Left lung (tissue), 10 donors: ENCODE data around the gene FBXL7. TPM values are rescaled to one million over a fixed set of nuclear protein-coding genes. Genes with fewer than 3 reads are reported as not detected.

Source experiments
- ATAC-seq: fragments of 200-7000 bp; cut with Tn5 transposase; one replicate; pipeline ENCODE4 v1.9.1; 2020; ENCODE audit warnings: moderate library complexity
- DNase-seq, 4 donors: peaks; one replicate each; pipeline ENCODE4 v3.0.0-alpha.2; 2013 to 2020
- H3K27ac ChIP-seq, 2 donors: fragments of 200-600 bp; sonication (generic) in 1 of 2; one replicate each; pipeline versions ENCODE4 v1.5.0 to v1.8.0; 2020 to 2021
- H3K27me3 ChIP-seq, 2 donors: fragments of 200-600 bp; sonication (generic) in 1 of 2; one replicate each; pipeline versions ENCODE4 v1.5.0 to v1.8.0; 2020 to 2021
- H3K36me3 ChIP-seq, 2 donors: fragments of 200-600 bp; sonication (generic) in 1 of 2; one replicate each; pipeline versions ENCODE4 v1.5.0 to v1.8.0; 2020 to 2021
- H3K4me1 ChIP-seq, 2 donors: fragments of 200-600 bp; one replicate each; pipeline ENCODE4 v1.8.0; 2021
- H3K4me3 ChIP-seq, 2 donors: fragments of 200-600 bp; sonication (generic) in 1 of 2; one replicate each; pipeline versions ENCODE4 v1.5.0 to v1.8.0; 2020 to 2021; ENCODE audit warnings: mild to moderate bottlenecking in 1 of 2
- H3K9me3 ChIP-seq, 2 donors: fragments of 200-600 bp; sonication (generic) in 1 of 2; one replicate each; pipeline versions ENCODE4 v1.5.0 to v1.8.0; 2020 to 2021
- CTCF ChIP-seq, 2 donors: fragments of 200-600 bp; sonication (generic) in 1 of 2; IDR thresholded peaks; one replicate each; pipeline versions ENCODE4 v1.5.0 to v1.8.0; 2021; ENCODE audit warnings: antibody characterized with exemption in 2 of 2
- intact Hi-C, 2 donors: fragments of 100-400 bp; cut with DNase I; formaldehyde crosslinking; loops; one replicate each; pipeline versions ENCODE4 v1.11.2 to v1.14.2; 2022
- polyA plus RNA-seq, 6 donors: library from polyadenylated mRNA; unstranded; fragments of 120-200 nt; gene quantifications; one replicate each; pipeline ENCODE4 v1.2.1, GENCODE V29; 2013; ENCODE audit not compliant: insufficient read length in 6 of 6
- total RNA-seq, 2 donors: library from RNA; stranded (reverse); fragmentation: NEBNext Ultra II Directional; extraction: Animal tissue kit (Norgen Biotek cat#: 25700); gene quantifications; one replicate each; pipeline ENCODE4 v1.2.1, GENCODE V29; 2021
- donor health status: DM: no; HTN: yes; CAD: no.
- donor health status: DM: no; HTN: no; CAD: no.

The FBXL7 gene
- total and polyA plus RNA-seq, 8 donors = 12.0 to 32.4 (median 28.1) TPM

GRCh38 chr5:15727375-15727774 is 227.4 kb downstream of the FBXL7 start:
- no peak overlapping the region for H3K4me3 ChIP-seq
- ATAC-seq (no peak), DNase-seq (no peak)
- no peak for TF ChIP-seq CTCF (IDR thresholded peaks at IDR 0.05)
- H3K9me3 ChIP-seq = peaks cover 6 to 40% of the 10 kb centered on the region in 2 donors
- no peak overlapping the region for H3K27ac ChIP-seq
- no peaks in the 10 kb centered on the region for H3K36me3 ChIP-seq
- no peaks in the 10 kb centered on the region for H3K4me1 ChIP-seq
- intact Hi-C loops = no loop called here
- no peaks in the 10 kb centered on the region for H3K27me3 ChIP-seq

GRCh38 chr5:15728811-15729210 is 228.8 kb downstream of the FBXL7 start:
- TF ChIP-seq CTCF (IDR thresholded peaks at IDR 0.05) = no peak
- Histone ChIP-seq H3K27me3 (no peaks in the 10 kb centered on the region), H3K9me3 (peaks cover 6 to 40% of the 10 kb centered on the region in 2 donors), H3K27ac (no peak overlapping the region), H3K36me3 (no peaks in the 10 kb centered on the region), H3K4me1 (no peaks in the 10 kb centered on the region), H3K4me3 (no peak overlapping the region)
- no peak for ATAC-seq
- intact Hi-C loops = no loop called here
- no peak for DNase-seq

- DNase-seq (no peak), ATAC-seq (no peak)
- H3K9me3 ChIP-seq = peaks cover 6 to 23% of the 10 kb centered on the region in 2 donors
- H3K36me3 ChIP-seq = no peaks in the 10 kb centered on the region
- no peaks in the 10 kb centered on the region for H3K27me3 ChIP-seq
- no peak overlapping the region for H3K27ac ChIP-seq
- intact Hi-C loops = no loop called here
- no peak overlapping the region for H3K4me3 ChIP-seq
- no peak for TF ChIP-seq CTCF (IDR thresholded peaks at IDR 0.05)
- no peaks in the 10 kb centered on the region for H3K4me1 ChIP-seq
Observed at GRCh38 chr5:15731699-15732098, 231.7 kb downstream of the FBXL7 start.

- Histone ChIP-seq H3K4me3 (no peak overlapping the region), H3K36me3 (no peaks in the 10 kb centered on the region), H3K27ac (no peak overlapping the region), H3K4me1 (no peaks in the 10 kb centered on the region), H3K9me3 (no peaks in the 10 kb centered on the region), H3K27me3 (no peaks in the 10 kb centered on the region)
- ATAC-seq = no peak
- no peak for DNase-seq
- intact Hi-C loops = no loop called here
- no peak for TF ChIP-seq CTCF (IDR thresholded peaks at IDR 0.05)
Observed at GRCh38 chr5:15734058-15734457, 234.1 kb downstream of the FBXL7 start.

- intact Hi-C loops = no loop called here
- ATAC-seq (no peak), DNase-seq (no peak)
- Histone ChIP-seq H3K9me3 (no peaks in the 10 kb centered on the region), H3K36me3 (no peaks in the 10 kb centered on the region), H3K4me3 (no peak overlapping the region), H3K27ac (no peak overlapping the region), H3K4me1 (no peaks in the 10 kb centered on the region), H3K27me3 (no peaks in the 10 kb centered on the region)
- TF ChIP-seq CTCF (IDR thresholded peaks at IDR 0.05) = no peak
Observed at GRCh38 chr5:15737036-15737821, 237.2 kb downstream of the FBXL7 start.
